GM19324 (cell line): Measurements from ENCODE around the gene ABI3BP.

Experiments
- ATAC-seq: cut with Tn5 transposase; IDR thresholded peaks from one replicate; pipeline ENCODE4 v1.9.1; 2021; ENCODE audit warnings: mild to moderate bottlenecking, moderate library complexity; ENCODE audit not compliant: unreplicated experiment, low FRiP score

ABI3BP gene

GRCh38 chr3:100893108-100893507, 100.1 kb downstream of the ABI3BP start:
- ATAC-seq: no peak

- ATAC-seq: no peak
Measured at GRCh38 chr3:100891827-100892226, 101.4 kb downstream of the ABI3BP start.

GRCh38 chr3:100891033-100891432, 102.2 kb downstream of the ABI3BP start:
- ATAC-seq: no peak

GRCh38 chr3:100888881-100889280, 104.3 kb downstream of the ABI3BP start:
- ATAC-seq: no peak

GRCh38 chr3:100882571-100882984, 110.6 kb downstream of the ABI3BP start:
- no peak for ATAC-seq

- ATAC-seq: no peak
Measured at GRCh38 chr3:100880845-100881244, 112.4 kb downstream of the ABI3BP start.

- ATAC-seq: no peak
Measured at GRCh38 chr3:100880072-100880471, 113.1 kb downstream of the ABI3BP start.

GRCh38 chr3:100879195-100879810, 113.9 kb downstream of the ABI3BP start:
- ATAC-seq: no peak

- no peak for ATAC-seq
Measured at GRCh38 chr3:100877286-100877685, 115.9 kb downstream of the ABI3BP start.

GRCh38 chr3:100875239-100875638, 118.0 kb downstream of the ABI3BP start:
- no peak for ATAC-seq

- ATAC-seq: no peak
Measured at GRCh38 chr3:100873611-100874010, 119.6 kb downstream of the ABI3BP start.

- no peak for ATAC-seq
Measured at GRCh38 chr3:100871306-100871705, 121.9 kb downstream of the ABI3BP start.

GRCh38 chr3:100869787-100870186, 123.4 kb downstream of the ABI3BP start:
- ATAC-seq: no peak

- ATAC-seq: no peak
Measured at GRCh38 chr3:100868894-100869293, 124.3 kb downstream of the ABI3BP start.

GRCh38 chr3:100868096-100868495, 125.1 kb downstream of the ABI3BP start:
- no peak for ATAC-seq

- no peak for ATAC-seq
Measured at GRCh38 chr3:100865442-100865841, 127.8 kb downstream of the ABI3BP start.

GRCh38 chr3:100864471-100865250, 128.6 kb downstream of the ABI3BP start:
- ATAC-seq: no peak

GRCh38 chr3:100857863-100858262, 135.4 kb downstream of the ABI3BP start:
- no peak for ATAC-seq

GRCh38 chr3:100856821-100857220, 136.4 kb downstream of the ABI3BP start:
- no peak for ATAC-seq

GRCh38 chr3:100852840-100853239, 140.4 kb downstream of the ABI3BP start:
- ATAC-seq: no peak

GRCh38 chr3:100850701-100851100, 142.5 kb downstream of the ABI3BP start:
- ATAC-seq: no peak

GRCh38 chr3:100850156-100850555, 143.1 kb downstream of the ABI3BP start:
- ATAC-seq: no peak
